Activated naive CD4-positive, alpha-beta T cell treated with anti-CD3 and anti-CD28 coated beads for 36 hours (primary cell): ENCODE results near the gene GBF1. TPM values are rescaled to one million over a fixed set of nuclear protein-coding genes. Genes with fewer than 3 reads are reported as not detected.

ENCODE experiments used
- CTCF ChIA-PET: fragments of 350-600 bp; sonication (Branson Sonifier 250); formaldehyde crosslinking; loops from one replicate; lab custom pipeline; 2021; ENCODE audit warnings: antibody characterized with exemption; lab: Charles Lee
- DNase-seq: peaks from one replicate; pipeline ENCODE4 v3.0.0-alpha.2; 2020
- H3K27ac Mint-ChIP-seq: one replicate; pipeline ENCODE4 v1.8.0; 2021; ENCODE audit warnings: mild to moderate bottlenecking, mixed read lengths
- H3K27me3 Mint-ChIP-seq: one replicate; pipeline ENCODE4 v1.8.0; 2021; ENCODE audit warnings: low read depth, mixed read lengths
- H3K36me3 Mint-ChIP-seq: one replicate; pipeline ENCODE4 v1.8.0; 2021; ENCODE audit warnings: low read depth, mixed read lengths
- H3K4me1 Mint-ChIP-seq: one replicate; pipeline ENCODE4 v1.8.0; 2021; ENCODE audit warnings: low read depth, mixed read lengths
- H3K4me3 Mint-ChIP-seq: one replicate; pipeline ENCODE4 v1.8.0; 2021; ENCODE audit warnings: mild to moderate bottlenecking, moderate library complexity, mixed read lengths
- H3K9me3 Mint-ChIP-seq: one replicate; pipeline ENCODE4 v1.8.0; 2021; ENCODE audit warnings: mixed read lengths
- intact Hi-C: fragments of 100-400 bp; cut with micrococcal nuclease; formaldehyde crosslinking; loops from one replicate; pipeline ENCODE4 v1.15.1; 2023
- total RNA-seq, 2 experiments: library from RNA; stranded (reverse); gene quantifications; one replicate each; pipeline ENCODE4 v1.2.3, GENCODE V29; 2021

GBF1 gene
- total RNA-seq, 2 experiments from 2014 or later, result 32.1 to 34.5 TPM

DNA sequence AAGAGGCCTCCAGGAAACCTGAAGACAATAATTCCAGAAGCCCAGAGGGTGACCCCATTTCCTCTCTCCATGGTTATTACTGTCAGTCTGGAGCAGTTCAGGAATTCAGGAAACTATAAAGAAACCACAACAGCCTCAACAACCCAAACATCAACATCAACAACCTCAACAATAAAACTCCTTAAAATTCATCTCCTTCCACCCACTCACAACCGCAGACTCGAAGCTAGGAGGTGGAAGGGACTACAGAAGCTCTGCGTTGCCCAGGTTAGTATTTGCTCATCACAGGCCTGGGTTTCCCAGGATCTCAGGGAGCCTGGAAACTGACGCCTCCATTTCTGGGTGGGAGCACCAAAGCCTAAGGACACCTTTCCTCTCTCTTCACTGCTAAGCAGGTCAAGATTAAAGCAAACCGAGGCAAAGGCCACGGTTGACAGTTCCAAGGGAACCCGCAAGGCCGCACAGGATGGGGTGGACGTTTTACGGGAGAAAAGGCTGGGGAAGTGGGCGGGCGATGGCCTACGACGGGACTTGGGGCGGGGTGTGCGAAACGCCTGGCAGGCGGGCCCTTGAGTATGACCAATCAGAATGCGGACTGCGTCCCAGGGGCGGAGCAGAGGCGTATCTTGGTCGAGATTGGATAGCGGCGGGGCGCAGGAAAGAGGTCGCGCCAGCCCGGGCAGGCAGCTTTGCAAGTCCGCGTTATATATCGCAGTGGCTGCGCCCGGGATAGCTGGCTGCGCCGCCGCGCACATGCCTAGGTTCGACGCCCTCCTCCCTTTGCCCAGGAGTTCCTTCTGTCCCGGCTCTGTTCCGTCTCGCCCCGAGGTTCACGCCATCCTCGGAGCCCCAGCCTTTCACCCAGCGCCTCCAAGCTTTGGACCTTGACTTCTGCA lies 19.4 kb upstream of the GBF1 start, which contains the start of gene ELOVL3:
TSS of gene ELOVL3 (plus strand) at position 654 of the 896 bp plus-strand sequence. CDS start 250 bp downstream, outside the sequence.
- intact Hi-C loops, result no loop called here
- Mint-ChIP-seq H3K27me3 (peaks cover 33% of the 10 kb centered on the region), H3K9me3 (no peaks in the 10 kb centered on the region), H3K4me1 (peaks cover 11% of the 10 kb centered on the region), H3K4me3 (peak within 1 kb of the TSS; percentile 48), H3K27ac (no peak within 1 kb of the TSS), H3K36me3 (no peaks in the 10 kb centered on the region)
- DNase-seq, result peak; percentile 87
- CTCF ChIA-PET, result interaction anchor here (0.9 to 16.9 kb wide), 10 partner anchors 9 to 692 kb away, joined by 3 to 685 read pairs (median 4); partner anchors contain the start of gene CNNM2

DNA sequence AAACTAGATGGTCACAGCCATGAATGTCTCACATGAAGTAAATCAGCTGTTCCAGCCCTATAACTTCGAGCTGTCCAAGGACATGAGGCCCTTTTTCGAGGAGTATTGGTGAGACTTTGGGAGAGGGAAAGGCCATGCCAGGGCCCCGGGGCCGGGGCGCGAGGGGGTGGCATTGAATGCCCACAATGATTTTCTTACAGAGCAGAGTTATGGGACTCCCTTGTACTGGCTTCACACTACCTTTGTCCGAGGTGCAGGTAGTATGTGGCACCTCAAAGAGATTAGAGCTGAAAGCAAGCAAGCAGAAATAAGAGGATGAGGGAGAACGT lies 18.8 kb upstream of the GBF1 start:
- H3K9me3 Mint-ChIP-seq, result no peaks in the 10 kb centered on the region
- DNase-seq, result no peak
- H3K27ac Mint-ChIP-seq, result no peak overlapping the region
- peaks cover 35% of the 10 kb centered on the region for H3K27me3 Mint-ChIP-seq
- peak overlapping the region; percentile 48 for H3K4me3 Mint-ChIP-seq
- peaks cover 11% of the 10 kb centered on the region for H3K4me1 Mint-ChIP-seq
- H3K36me3 Mint-ChIP-seq, result no peaks in the 10 kb centered on the region
- intact Hi-C loops, result no loop called here
- CTCF ChIA-PET, result interaction anchor here (0.8 to 16.9 kb wide), 14 partner anchors 8 to 692 kb away, joined by 3 to 685 read pairs (median 4); partner anchors contain the start of genes CNNM2 and FBXL15

DNA sequence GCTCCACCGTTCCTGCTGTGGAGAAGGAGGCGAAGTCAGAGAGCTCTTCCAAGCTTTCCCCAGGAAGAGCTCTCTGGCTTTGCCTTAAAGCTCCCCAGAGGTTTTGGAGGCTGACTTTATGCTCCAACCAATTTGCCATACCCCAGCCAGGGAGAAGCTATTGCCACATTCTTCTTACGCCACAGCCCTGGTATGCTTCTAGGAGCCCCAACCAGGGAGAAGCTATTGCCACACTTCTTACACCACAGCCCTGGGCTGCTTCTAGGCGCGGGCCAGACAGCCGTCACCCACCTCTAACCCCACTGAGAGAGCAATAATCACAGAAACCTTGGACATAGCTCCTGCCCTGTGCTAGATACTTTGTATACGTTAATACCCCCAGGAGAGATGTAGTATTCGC lies 18.3 kb upstream of the GBF1 start:
- H3K4me1 Mint-ChIP-seq, result peaks cover 11% of the 10 kb centered on the region
- no peak overlapping the region for H3K4me3 Mint-ChIP-seq
- CTCF ChIA-PET, result interaction anchor here (0.7 to 16.9 kb wide), 13 partner anchors 8 to 357 kb away, joined by 3 to 685 read pairs (median 4); partner anchors contain the start of gene FBXL15
- H3K9me3 Mint-ChIP-seq, result no peaks in the 10 kb centered on the region
- no peaks in the 10 kb centered on the region for H3K36me3 Mint-ChIP-seq
- peaks cover 38% of the 10 kb centered on the region for H3K27me3 Mint-ChIP-seq
- no peak for DNase-seq
- intact Hi-C loops, result no loop called here
- no peak overlapping the region for H3K27ac Mint-ChIP-seq

DNA sequence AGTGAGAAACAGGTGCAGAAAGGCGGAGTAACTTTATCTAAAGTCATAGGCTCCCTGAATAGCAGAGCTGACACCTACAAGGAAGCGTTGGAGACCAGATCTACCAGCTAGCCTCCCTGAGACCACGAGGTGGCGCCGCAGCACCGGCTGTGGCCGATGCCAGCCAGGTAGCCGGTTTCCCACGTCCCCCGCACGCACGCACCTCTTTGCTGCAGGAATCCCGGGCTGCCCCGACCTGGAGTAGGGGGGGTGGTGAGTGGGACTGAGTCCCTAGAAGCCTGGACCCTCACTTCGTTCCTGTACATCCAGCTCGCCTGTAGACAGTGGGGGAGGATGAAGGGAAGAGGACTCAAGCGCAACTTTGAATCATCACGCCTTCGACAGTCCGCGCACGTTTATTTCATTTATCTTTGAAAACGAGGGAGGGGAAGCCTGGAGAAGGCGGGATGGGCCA lies 15.5 kb upstream of the GBF1 start:
- intact Hi-C loops, result loop anchor here (1.0 to 2.0 kb wide), 6 partner anchors 61 to 366 kb away; no protein-coding TSS in a partner anchor
- Mint-ChIP-seq H3K36me3 (no peaks in the 10 kb centered on the region), H3K4me1 (peaks cover 11% of the 10 kb centered on the region), H3K27me3 (peaks cover 48% of the 10 kb centered on the region), H3K27ac (no peak overlapping the region), H3K4me3 (peak overlapping the region; percentile 67), H3K9me3 (no peaks in the 10 kb centered on the region)
- DNase-seq, result peak; percentile 90
- CTCF ChIA-PET, result interaction anchor here (0.5 to 16.9 kb wide), 47 partner anchors 10 to 445 kb away, joined by 3 to 685 read pairs (median 7); partner anchors contain the start of genes C10orf95, FBXL15, GBF1 and NFKB2

DNA sequence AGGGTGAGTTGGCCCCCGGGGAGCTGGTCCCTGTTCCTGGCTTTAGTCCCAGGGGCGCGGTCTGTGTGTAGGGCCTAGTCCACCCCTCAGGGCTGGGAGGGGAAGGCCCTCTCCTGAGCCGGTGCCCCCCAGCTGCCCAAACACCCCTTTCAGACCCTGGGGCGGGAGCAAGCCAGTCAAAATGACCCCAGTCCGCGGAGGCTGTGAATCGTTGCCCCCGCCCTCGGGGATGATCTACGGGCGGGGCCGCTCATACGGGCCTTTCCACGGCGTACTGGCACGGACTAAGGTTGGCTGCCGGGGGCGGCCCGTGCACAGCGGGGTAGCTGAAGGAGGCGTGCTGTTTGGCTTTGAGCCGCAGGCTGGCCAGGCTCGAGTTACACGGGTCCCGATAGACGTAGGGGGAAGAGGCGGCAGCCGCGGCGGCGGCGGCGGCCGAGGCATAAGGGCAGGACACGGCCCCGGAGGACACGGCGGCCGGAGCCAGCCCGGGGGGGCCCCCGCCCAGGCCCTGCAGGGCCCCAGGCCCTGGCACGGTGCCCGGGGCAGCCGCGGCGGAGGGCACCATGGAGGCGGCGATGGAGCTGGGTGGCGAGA lies 15.0 kb upstream of the GBF1 start:
- Mint-ChIP-seq H3K9me3 (no peaks in the 10 kb centered on the region), H3K27ac (no peak overlapping the region), H3K4me3 (peak overlapping the region; percentile 67), H3K4me1 (peaks cover 11% of the 10 kb centered on the region), H3K27me3 (peaks cover 49% of the 10 kb centered on the region), H3K36me3 (no peaks in the 10 kb centered on the region)
- CTCF ChIA-PET, result interaction anchor here (0.6 to 16.9 kb wide), 45 partner anchors 9 to 482 kb away, joined by 3 to 685 read pairs (median 8); partner anchors contain the start of genes C10orf95, FBXL15, GBF1 and NFKB2
- DNase-seq, result peak; percentile 38
- intact Hi-C loops, result loop anchor here (1.0 to 2.0 kb wide), 2 partner anchors 164 to 354 kb away; no protein-coding TSS in a partner anchor

DNA sequence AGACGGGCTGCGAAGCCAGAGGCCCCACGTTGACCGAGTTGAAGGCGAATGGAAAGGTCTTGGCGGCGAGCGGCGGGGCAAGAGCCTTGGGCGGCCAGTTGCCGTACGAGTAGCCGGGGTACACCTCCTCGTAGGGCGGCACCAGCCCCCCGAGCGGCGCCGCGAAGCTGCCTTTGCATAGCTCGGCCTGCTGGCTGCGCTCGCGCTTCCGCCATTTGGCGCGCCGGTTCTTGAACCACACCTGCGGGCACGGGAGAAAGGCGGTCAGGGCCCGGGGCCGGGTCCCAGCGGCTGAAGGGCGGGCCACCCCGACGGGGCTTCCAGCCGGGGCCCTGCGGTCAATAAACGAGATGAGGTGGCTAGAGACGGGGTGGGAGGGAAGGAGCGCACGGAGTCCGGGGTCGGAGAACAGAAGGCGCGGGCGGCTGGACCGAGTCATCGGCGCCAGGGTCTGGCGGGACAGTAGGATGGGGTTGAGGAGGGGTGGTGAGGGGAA lies 14.4 kb upstream of the GBF1 start:
- CTCF ChIA-PET, result interaction anchor here (0.6 to 16.9 kb wide), 48 partner anchors 9 to 482 kb away, joined by 3 to 685 read pairs (median 6); partner anchors contain the start of genes C10orf95, FBXL15, GBF1 and NFKB2
- peak; percentile 63 for DNase-seq
- intact Hi-C loops, result loop anchor here (1.0 to 2.0 kb wide), 6 partner anchors 116 to 354 kb away; no protein-coding TSS in a partner anchor
- Mint-ChIP-seq H3K9me3 (no peaks in the 10 kb centered on the region), H3K4me1 (peaks cover 10% of the 10 kb centered on the region), H3K4me3 (peak overlapping the region; percentile 60), H3K36me3 (no peaks in the 10 kb centered on the region), H3K27me3 (peaks cover 54% of the 10 kb centered on the region), H3K27ac (no peak overlapping the region)

DNA sequence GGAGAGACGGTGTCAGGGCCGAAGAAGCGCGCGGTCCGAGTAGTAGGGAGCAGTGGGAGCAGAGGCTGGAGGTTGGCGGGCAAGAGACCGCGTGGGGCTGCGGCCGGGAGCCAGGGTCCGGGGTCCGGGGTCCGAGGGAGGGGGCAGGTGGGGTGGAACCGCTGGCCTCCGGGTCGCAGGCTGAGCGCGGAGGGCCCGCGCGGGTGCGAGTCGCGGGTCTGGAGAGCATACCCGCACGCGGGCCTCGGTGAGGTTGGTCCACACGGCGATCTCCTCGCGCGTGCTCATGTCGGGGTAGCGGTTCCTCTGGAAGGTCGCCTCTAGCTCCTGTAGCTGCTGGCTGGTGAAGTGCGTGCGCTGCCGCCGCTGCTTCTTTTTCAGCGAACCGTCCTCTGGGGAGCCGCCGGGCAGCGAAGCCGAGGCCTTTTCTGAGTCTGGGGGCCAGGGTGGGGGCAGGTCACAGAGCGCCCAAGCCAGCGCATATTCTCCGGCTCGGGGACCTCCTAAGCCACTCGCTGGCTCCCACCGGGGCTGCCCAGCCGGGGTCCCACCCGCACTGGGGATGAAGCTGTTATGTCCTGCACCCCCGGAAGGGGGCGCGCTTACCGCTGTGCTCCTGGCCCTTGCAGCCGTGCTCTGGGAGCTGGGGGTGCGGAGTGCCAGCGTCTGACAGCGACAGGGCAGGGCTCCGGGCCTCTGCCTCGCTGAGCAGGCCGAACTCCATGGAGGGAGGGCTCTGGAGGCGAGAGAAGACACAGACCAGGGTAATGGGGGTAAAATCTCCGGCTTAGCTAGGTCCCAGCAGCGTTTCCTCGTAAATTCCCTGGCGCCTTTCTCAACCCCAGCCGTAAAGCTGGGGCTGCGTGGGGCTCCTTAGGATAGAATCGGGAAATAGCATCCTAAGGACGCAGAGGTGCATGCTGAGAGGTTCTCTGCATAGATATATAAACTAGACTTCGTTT lies 13.7 kb upstream of the GBF1 start:
- CTCF ChIA-PET, result interaction anchor here (0.6 to 16.9 kb wide), 48 partner anchors 8 to 1047 kb away, joined by 3 to 685 read pairs (median 6); partner anchors contain the start of genes C10orf95, FBXL15, GBF1 and NFKB2
- H3K27ac Mint-ChIP-seq, result no peak overlapping the region
- H3K4me3 Mint-ChIP-seq, result peak overlapping the region; percentile 60
- DNase-seq, result peak; percentile 78
- peaks cover 52% of the 10 kb centered on the region for H3K27me3 Mint-ChIP-seq
- H3K36me3 Mint-ChIP-seq, result no peaks in the 10 kb centered on the region
- intact Hi-C loops, result loop anchor here (1.0 to 2.0 kb wide), 5 partner anchors 116 to 353 kb away; no protein-coding TSS in a partner anchor
- H3K4me1 Mint-ChIP-seq, result peaks cover 4% of the 10 kb centered on the region
- H3K9me3 Mint-ChIP-seq, result no peaks in the 10 kb centered on the region

DNA sequence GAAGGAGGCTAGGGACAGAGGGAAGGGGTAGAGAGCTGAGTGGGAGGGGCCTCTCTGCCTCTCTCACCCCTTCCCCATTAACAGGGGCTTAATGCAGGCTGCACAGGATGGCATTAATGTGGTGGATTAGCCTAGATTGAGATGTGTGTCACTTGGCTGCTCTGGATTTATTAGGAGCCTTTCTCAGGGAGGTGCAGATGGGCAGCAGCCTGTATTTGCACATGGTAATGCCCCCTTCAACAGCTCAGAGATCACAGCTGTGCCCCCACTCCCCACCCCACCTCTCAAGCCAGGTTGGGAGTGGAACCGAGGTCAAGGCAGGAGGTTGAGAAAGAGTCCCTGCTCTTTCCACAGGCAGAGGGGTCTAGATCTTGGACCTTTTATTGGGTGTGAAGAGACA lies 11.3 kb upstream of the GBF1 start:
- no peak for DNase-seq
- intact Hi-C loops, result no loop called here
- H3K27me3 Mint-ChIP-seq, result peaks cover 40% of the 10 kb centered on the region
- no peak overlapping the region for H3K27ac Mint-ChIP-seq
- H3K4me3 Mint-ChIP-seq, result no peak overlapping the region
- CTCF ChIA-PET, result interaction anchor here (0.6 to 16.9 kb wide), 5 partner anchors 14 to 194 kb away, joined by 3 to 685 read pairs (median 3); no protein-coding TSS in a partner anchor
- H3K36me3 Mint-ChIP-seq, result no peaks in the 10 kb centered on the region
- no peaks in the 10 kb centered on the region for H3K9me3 Mint-ChIP-seq
- H3K4me1 Mint-ChIP-seq, result peaks cover 3% of the 10 kb centered on the region

DNA sequence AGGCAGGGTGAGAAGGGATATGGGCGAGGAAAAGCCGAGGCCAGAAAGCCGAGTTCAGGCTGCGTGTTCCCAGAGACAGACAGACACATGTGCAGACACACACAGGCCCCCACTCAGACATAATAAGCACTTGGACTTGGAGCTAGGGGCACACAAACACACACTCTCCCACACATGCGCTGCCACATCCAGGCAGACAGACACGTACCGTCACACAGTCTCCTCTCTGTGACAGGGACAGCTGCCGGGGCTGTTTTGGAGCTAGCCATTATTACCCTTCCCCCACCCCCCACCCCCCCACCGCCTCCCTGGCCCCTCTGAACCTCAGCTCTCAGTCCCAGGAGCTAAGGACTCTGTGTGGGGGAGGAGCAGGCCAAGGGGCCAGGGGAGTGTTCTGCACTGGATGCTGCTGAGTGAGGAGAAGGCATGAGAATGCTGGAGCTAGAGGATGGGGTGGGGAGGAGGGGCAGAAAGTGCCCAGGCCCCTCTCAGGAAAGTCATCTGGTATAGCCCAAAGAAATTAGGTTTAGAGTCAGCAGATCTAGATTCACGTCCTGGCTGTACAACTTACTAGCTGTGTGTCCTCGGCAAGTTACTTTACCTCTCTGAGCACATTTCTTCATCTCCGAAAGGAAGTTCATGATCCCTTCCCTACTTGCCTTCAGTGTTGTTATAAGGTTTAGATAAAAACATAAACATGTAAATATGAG lies 10.3 kb upstream of the GBF1 start:
- CTCF ChIA-PET, result interaction anchor here (0.5 to 16.9 kb wide), 4 partner anchors 9 to 129 kb away, joined by 3 to 685 read pairs (median 4); partner anchors contain the start of gene ELOVL3
- Mint-ChIP-seq H3K27me3 (peaks cover 35% of the 10 kb centered on the region), H3K36me3 (no peaks in the 10 kb centered on the region), H3K4me1 (peaks cover under 1% of the 10 kb centered on the region), H3K27ac (no peak overlapping the region), H3K4me3 (no peak overlapping the region), H3K9me3 (no peaks in the 10 kb centered on the region)
- intact Hi-C loops, result no loop called here
- no peak for DNase-seq

DNA sequence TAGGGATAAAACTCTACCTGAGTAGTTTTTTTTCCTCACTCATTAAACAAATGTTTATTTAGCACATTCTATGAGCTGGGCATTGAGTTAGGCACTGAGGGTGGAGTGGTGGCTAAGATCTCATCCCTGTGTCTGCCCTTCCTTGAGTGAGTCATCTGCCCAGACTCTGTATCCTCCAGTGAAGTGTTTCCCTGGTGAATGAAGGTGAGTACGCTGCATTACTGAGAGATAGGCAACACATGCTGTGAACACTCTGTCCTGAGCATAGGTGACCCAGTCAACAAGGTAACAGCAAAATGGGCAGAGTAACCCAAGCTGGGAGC lies 9.8 kb upstream of the GBF1 start:
- DNase-seq, result no peak
- H3K4me3 Mint-ChIP-seq, result no peak overlapping the region
- H3K27me3 Mint-ChIP-seq, result peaks cover 38% of the 10 kb centered on the region
- H3K9me3 Mint-ChIP-seq, result no peaks in the 10 kb centered on the region
- CTCF ChIA-PET, result interaction anchor here (1.1 to 16.9 kb wide), 3 partner anchors 31 to 129 kb away, joined by 3 to 685 read pairs (median 5); no protein-coding TSS in a partner anchor
- no peaks in the 10 kb centered on the region for H3K36me3 Mint-ChIP-seq
- H3K27ac Mint-ChIP-seq, result no peak overlapping the region
- H3K4me1 Mint-ChIP-seq, result peaks cover 4% of the 10 kb centered on the region
- intact Hi-C loops, result no loop called here
